Epithelial cell of prostate (primary cell): ENCODE results near the gene OR51Q1.

Source experiments
- DNase-seq: peaks from one replicate; pipeline ENCODE4 v3.0.0-alpha.2; 2011; ENCODE audit warnings: low read depth, low spot score
- H3K27ac ChIP-seq: fragments of 450-650 bp; 2 replicates; pipeline ENCODE4 v1.5.1; 2017; ENCODE audit warnings: mild to moderate bottlenecking

The OR51Q1 gene, protein sequence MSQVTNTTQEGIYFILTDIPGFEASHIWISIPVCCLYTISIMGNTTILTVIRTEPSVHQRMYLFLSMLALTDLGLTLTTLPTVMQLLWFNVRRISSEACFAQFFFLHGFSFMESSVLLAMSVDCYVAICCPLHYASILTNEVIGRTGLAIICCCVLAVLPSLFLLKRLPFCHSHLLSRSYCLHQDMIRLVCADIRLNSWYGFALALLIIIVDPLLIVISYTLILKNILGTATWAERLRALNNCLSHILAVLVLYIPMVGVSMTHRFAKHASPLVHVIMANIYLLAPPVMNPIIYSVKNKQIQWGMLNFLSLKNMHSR

GRCh38 chr11:5421811-5422210 is at the start of gene OR51Q1:
Gene OR51Q1 (plus strand): TSS chr11:5422111. CDS start chr11:5422201, 90 bp downstream.
- no peak within 1 kb of the TSS for H3K27ac ChIP-seq
- no peak for DNase-seq

- DNase-seq = no peak
Observed at GRCh38 chr11:5380740-5381342, 41.1 kb upstream of the OR51Q1 start.

DNA sequence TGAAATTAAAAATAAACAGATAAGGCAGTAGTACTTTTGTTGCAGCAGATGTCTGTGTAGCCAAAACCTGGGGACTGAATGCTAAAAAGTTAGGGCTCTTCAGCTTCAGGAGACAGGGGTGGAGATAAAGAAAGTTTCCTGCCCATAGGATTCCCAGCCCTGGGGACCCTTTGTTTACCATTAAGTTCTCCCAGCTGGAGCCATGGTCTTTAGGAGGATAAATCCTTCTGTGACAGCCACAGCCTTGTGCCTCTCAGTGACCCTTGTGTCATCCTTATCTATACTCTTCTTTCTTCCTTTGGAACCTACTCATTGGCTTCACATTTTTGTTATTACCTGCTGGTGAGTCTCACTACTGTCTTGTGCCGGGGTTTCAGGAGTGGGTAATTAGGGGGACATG is 38.3 kb upstream of the OR51Q1 start, which contains the start of gene OR51M1:
Gene OR51M1 (plus strand): TSS at position 237 of the 400 bp plus-strand sequence. CDS start 5,587 bp downstream, outside the sequence.
- DNase-seq = no peak
- H3K27ac ChIP-seq = no peak within 1 kb of the TSS

More at GRCh38 chr11:5380740-5381342, 41.1 kb upstream of the OR51Q1 start:
- H3K27ac ChIP-seq = no peak overlapping the region

GRCh38 chr11:5384335-5384734 is 37.6 kb upstream of the OR51Q1 start:
- no peak for DNase-seq
- H3K27ac ChIP-seq = no peak overlapping the region

- DNase-seq = no peak
- no peak overlapping the region for H3K27ac ChIP-seq
Observed at GRCh38 chr11:5390210-5390609, 31.7 kb upstream of the OR51Q1 start.

GRCh38 chr11:5394091-5394490 is 27.8 kb upstream of the OR51Q1 start:
- no peak overlapping the region for H3K27ac ChIP-seq
- DNase-seq = no peak

DNA sequence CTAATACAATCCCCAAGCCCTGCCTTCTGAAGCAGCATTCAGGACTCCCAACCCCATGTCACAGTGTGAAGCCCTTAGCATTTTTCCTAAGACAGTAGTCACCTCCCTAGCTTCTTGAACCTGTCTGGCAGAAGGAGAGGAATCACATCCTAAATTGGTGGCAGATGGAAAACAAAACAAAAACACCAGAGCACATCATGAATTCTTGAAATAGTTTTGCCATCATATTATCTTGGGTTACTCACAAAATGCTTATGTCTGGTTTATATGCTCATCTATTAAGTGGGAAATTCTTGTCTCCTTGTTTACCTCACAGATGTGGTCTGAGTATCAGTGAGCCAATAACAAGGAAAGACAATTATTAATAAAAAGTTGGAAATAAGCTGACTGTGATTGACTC is 23.0 kb upstream of the OR51Q1 start:
- DNase-seq = no peak
- H3K27ac ChIP-seq = no peak overlapping the region

GRCh38 chr11:5405173-5405572 is 16.7 kb upstream of the OR51Q1 start:
- no peak for DNase-seq

GRCh38 chr11:5420993-5421392 is 918 bp upstream of the OR51Q1 start:
- H3K27ac ChIP-seq = no peak overlapping the region
- no peak for DNase-seq

More at GRCh38 chr11:5405173-5405572, 16.7 kb upstream of the OR51Q1 start:
- no peak overlapping the region for H3K27ac ChIP-seq

DNA sequence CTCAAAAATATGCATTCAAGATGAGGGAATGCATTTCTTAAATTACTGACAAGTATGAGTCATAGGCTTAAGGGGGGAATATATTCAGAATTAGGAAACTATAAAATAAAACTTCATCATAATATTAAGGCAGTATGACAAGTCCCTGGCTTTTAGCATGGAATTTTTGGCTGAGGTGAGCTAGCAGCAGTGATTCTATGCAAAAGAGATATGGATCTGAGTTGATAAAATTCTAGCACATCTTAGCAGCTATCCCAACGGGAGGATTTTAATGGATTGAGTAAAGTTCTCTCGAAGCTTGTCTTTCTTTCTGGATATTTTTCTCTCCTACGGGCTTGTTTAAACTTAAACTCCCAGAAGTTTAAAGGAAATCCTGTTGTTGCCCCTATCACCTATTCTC is 1.2 kb downstream of the OR51Q1 start:
- no peak for DNase-seq
- no peak overlapping the region for H3K27ac ChIP-seq

DNA sequence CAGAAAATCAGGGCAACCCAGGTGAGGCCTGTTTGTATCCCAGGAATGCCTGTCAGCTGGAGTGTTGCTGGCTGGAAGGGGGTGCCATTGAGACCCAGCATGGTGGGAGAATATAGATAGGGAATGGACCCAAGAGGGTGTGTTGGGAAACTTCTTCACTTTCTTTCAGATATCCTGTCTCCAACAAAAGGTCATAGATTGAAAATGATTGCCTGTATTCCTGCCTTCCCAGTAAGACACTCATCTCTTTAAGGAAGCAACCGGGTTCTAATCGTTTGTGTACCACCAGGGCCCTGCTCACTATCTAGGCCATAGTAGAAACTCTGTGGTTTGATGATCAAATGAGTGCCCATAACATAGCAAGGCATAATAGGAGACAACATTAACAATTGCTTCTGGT is 19.5 kb downstream of the OR51Q1 start, which contains the start of gene OR51I1:
Gene OR51I1 (minus strand): TSS at position 101 of the 400 bp plus-strand sequence. CDS start 0 bp downstream, at position 101.
- no peak for DNase-seq
- H3K27ac ChIP-seq = no peak within 1 kb of the TSS

- no peak for DNase-seq
- no peak overlapping the region for H3K27ac ChIP-seq
Observed at GRCh38 chr11:5443835-5444393, 22.0 kb downstream of the OR51Q1 start.

- no peak for DNase-seq
- H3K27ac ChIP-seq = no peak within 1 kb of the TSS
Observed at GRCh38 chr11:5449023-5449422, 27.1 kb downstream of the OR51Q1 start, which contains the start of gene OR51I2. Gene OR51I2 (plus strand): TSS chr11:5449323. CDS start chr11:5453489, 4,166 bp downstream.

DNA sequence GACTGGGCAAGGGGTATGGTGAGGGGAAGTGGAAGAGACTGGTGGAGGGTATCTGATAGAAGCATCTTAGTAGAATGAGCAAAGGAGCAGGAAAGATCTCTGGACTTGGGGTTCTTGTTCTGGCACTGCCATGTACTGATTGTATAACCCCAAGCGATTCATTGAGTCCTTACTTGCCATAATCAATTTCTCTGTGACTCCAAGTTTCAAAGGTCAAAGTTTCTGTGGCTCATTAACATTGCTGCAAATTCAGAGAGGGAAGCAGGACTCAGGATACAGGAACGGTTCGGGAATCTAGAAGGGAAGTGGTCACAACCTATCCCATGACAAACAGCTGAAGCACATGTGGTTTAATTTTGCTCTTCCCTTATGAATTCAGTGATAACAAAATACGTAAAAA is 27.5 kb downstream of the OR51Q1 start:
- no peak for DNase-seq
- H3K27ac ChIP-seq = no peak overlapping the region

GRCh38 chr11:5460983-5461621 is 39.2 kb downstream of the OR51Q1 start:
- no peak for DNase-seq
- no peak overlapping the region for H3K27ac ChIP-seq

DNA sequence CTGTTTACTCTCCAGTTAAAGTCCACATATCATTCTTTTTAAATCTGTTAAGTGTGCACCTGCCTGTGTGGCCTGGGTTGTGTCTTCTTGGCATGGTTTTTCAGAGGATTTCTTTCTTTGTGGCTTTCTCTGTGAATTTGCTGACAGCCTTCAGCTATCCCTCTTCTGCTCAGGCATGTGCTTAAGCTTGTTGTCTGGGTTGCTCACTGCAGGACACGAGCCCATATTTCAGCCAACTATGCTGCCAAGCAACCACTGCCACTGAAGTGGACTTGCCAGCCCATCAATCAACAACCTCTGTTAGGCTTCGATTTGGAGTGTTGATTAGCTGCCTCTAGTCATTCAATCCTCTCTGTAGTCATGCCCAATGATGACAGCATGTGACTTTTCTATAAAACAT is 45.6 kb downstream of the OR51Q1 start:
- no peak overlapping the region for H3K27ac ChIP-seq
- DNase-seq = no peak
